GM12875 (cell line): ENCODE data around the gene LPP.

Source experiments
- H3K4me3 ChIP-seq: one replicate; pipeline ENCODE4 v1.5.1; 2011; ENCODE audit warnings: low read depth, low read length, control low read depth
- TF ChIP-seq, protein P1 (sequence below): IDR thresholded peaks from 2 replicates; pipeline ENCODE4 v1.5.1; 2011; ENCODE audit warnings: low read depth, mild to moderate bottlenecking, control low read depth, inconsistent platforms, low read length, moderate library complexity, borderline replicate concordance; ENCODE audit not compliant: insufficient read depth

LPP gene

DNA sequence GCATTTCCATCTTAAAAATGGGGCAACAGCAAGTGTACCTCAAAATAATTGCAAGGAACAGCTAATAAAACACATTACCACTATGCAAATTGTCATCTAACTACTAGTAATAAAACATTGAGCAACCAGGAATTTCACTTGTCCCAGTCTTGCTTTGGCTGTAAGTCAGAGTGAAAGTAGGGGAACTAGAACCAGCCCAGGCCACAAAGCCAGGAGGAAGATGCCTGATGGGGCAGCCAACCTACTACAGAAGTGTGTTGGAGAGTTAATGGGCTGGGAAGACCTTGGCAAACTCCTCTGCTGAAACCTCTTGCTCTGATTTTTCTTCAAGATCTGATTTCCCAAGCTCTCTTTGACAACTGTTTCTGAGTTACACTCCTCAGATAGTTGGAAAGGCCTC lies 40.2 kb upstream of the LPP start:
- no peak overlapping the region for H3K4me3 ChIP-seq
- TF ChIP-seq, protein P1, sequence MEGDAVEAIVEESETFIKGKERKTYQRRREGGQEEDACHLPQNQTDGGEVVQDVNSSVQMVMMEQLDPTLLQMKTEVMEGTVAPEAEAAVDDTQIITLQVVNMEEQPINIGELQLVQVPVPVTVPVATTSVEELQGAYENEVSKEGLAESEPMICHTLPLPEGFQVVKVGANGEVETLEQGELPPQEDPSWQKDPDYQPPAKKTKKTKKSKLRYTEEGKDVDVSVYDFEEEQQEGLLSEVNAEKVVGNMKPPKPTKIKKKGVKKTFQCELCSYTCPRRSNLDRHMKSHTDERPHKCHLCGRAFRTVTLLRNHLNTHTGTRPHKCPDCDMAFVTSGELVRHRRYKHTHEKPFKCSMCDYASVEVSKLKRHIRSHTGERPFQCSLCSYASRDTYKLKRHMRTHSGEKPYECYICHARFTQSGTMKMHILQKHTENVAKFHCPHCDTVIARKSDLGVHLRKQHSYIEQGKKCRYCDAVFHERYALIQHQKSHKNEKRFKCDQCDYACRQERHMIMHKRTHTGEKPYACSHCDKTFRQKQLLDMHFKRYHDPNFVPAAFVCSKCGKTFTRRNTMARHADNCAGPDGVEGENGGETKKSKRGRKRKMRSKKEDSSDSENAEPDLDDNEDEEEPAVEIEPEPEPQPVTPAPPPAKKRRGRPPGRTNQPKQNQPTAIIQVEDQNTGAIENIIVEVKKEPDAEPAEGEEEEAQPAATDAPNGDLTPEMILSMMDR: no peak

DNA sequence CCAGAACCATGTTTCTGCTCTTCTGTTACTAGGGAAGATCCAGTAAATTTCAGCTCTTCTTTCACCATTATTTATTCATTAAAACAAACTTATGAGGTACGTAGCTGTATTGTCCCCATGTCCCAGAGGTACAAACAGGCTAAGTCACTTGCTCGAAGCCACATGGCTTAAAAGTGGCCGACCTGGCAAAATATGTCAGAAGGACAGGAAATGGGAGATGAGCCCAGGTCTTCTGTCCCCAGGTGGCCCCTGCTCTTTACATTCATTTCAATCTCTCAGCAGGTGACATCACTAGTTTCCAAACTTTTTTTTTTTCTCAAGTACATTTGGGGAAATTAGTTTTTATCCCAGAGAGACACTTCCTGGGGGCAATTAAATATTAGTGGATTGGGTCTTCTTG lies 34.1 kb upstream of the LPP start:
- TF ChIP-seq, protein P1: no peak
- no peak overlapping the region for H3K4me3 ChIP-seq

DNA sequence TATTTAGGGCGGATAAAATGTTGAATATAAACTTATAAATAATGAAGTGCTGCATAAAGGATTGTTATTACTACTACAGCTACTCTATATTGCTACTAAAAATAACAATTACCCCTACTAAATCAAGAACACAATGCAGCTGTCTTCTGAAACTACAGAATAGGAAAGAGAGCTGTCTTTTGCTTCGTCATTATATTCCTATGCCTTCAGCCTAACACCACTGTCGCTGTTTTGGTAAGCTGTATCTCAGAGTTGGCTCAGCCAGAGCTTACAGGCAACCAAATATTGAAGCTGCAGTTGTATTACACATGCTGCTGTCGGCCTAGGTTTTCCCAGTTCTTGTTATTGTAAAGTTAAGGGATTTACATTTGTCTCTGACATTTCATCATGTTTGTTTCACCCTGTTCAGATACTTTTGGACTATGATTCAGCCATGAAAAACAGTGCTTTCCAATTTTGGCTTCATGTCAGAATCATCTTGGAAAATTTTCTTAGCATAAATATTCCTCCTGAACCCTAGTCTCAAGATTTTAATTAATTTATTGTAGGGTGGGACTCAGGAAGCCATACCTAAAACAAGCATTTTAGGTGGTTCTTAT lies 31.3 kb upstream of the LPP start:
- no peak overlapping the region for H3K4me3 ChIP-seq
- TF ChIP-seq, protein P1: no peak

DNA sequence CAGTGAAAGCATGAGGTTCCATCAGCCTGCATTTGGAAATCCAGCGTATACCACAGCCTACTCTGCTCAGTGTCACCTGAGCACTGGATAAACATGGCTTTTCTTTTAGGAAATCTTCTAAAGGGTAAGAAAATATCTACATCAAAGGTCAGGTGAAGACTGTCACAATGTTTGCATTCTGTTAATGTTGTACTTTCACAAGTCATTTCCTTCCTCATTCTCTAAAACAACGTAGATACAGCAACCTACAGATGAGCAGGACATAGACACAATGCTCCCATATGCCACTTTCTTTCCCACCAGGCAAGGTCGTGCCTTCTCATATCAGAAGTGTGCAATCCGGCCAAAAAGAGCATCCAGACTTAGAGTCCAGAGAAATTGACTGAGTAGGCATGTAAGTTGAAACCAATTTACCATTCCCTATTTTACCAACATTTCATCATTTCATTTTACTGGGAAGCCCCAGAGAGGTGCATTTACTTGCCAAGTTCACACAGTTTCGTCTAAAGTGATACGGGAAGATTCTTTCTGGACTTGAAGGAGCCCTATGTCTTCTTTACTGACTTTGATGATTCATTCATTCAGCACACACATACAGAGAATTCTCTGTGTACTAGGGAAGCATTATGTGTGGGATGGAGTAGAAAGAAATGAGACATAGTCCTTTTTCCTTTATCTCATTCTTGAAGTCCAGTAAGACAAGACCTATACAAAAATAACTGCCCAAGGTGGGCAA lies 30.6 kb upstream of the LPP start:
- TF ChIP-seq, protein P1: no peak
- no peak overlapping the region for H3K4me3 ChIP-seq

DNA sequence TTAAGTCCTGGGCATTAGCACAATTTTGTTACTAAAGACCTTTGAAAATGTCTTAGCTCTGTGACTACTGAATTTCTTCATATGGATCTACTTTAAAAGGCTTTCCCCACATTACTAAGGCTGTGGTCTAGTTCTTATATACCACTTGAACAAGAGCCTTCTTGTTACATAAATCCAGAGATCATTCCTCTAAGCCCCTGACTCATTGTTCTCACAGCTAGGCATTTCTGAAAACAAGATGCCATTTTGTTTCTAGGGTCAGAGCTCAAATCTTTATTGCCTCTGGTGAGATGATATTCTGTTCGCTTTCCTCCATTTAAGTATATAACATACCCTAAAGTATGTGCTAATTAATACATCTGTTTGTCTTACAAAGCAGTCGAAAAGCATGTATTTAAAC lies 29.8 kb upstream of the LPP start:
- H3K4me3 ChIP-seq: no peak overlapping the region
- TF ChIP-seq, protein P1: no peak

DNA sequence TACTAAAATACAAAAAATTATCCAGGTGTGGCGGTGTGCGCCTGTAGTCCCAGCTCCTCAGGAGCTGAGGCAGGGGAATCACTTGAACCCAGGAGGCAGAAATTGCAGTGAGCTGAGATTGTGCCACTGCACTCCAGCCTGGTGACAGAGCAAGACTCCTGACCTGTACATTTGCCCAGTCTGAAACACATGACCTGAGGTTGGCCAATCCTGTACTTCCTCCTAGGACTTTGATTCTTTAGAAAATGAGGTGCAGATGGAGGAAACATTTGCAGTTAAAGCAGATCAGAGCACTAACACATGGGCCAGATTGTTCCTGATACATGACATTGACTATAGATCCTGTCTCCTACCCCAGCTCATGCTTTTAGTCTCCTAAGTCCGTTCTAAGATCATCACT lies 28.9 kb upstream of the LPP start:
- TF ChIP-seq, protein P1: no peak
- H3K4me3 ChIP-seq: no peak overlapping the region

DNA sequence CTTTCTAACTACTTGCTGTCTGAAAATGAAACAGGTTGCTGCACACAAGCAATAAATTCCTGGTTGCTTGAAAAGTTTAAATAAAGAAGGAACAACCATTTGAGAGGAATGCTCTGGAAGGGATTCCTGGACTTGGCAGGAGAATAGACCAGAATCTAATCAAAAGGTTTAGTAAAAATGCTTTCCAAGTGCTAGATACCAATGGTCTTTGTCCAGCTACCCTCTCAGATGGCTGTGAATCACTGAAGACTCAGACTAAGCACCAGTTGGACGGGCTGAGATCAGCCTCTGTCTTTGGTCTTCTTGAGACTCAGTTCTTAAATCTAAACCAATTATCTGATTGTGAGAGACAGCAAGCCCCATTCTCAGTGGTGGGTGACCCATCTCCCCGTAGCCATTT lies 27.7 kb upstream of the LPP start:
- TF ChIP-seq, protein P1: no peak

More for the DNA sequence above, 27.7 kb upstream of the LPP start:
- no peak overlapping the region for H3K4me3 ChIP-seq
